HG03097 (cell line): ENCODE data around the gene FXYD1.

ENCODE experiments used
- ATAC-seq: cut with Tn5 transposase; IDR thresholded peaks from one replicate; pipeline ENCODE4 v1.9.1; 2021; ENCODE audit not compliant: unreplicated experiment, low FRiP score

FXYD1 gene

GRCh38 chr19:35106898-35107541 is 31.6 kb upstream of the FXYD1 start:
- no peak for ATAC-seq

- no peak for ATAC-seq
Measured at GRCh38 chr19:35107545-35107944, 31.1 kb upstream of the FXYD1 start.

GRCh38 chr19:35108730-35109129 is 29.9 kb upstream of the FXYD1 start:
- no peak for ATAC-seq

GRCh38 chr19:35109395-35110112 is 29.1 kb upstream of the FXYD1 start:
- no peak for ATAC-seq

- ATAC-seq, result no peak
Measured at GRCh38 chr19:35110974-35111373, 27.6 kb upstream of the FXYD1 start.

- no peak for ATAC-seq
Measured at GRCh38 chr19:35112995-35113688, 25.5 kb upstream of the FXYD1 start.

GRCh38 chr19:35114353-35115176 is 24.1 kb upstream of the FXYD1 start:
- ATAC-seq, result no peak

GRCh38 chr19:35115177-35115951 is 23.3 kb upstream of the FXYD1 start, which contains the start of gene FXYD3:
TSS of gene FXYD3 (plus strand) at chr19:35115823. CDS start at chr19:35119377, 3,554 bp downstream.
- ATAC-seq, result no peak

GRCh38 chr19:35116072-35116801 is 22.4 kb upstream of the FXYD1 start:
- no peak for ATAC-seq

GRCh38 chr19:35117116-35117515 is 21.5 kb upstream of the FXYD1 start:
- no peak for ATAC-seq

GRCh38 chr19:35117799-35118198 is 20.8 kb upstream of the FXYD1 start:
- ATAC-seq, result no peak

- ATAC-seq, result no peak
Measured at GRCh38 chr19:35118268-35119020, 20.2 kb upstream of the FXYD1 start.

GRCh38 chr19:35119091-35119490 is 19.5 kb upstream of the FXYD1 start:
- no peak for ATAC-seq

- no peak for ATAC-seq
Measured at GRCh38 chr19:35119578-35120155, 19.0 kb upstream of the FXYD1 start.

- no peak for ATAC-seq
Measured at GRCh38 chr19:35120492-35120891, 18.1 kb upstream of the FXYD1 start.

GRCh38 chr19:35120898-35121297 is 17.7 kb upstream of the FXYD1 start:
- ATAC-seq, result no peak

- ATAC-seq, result no peak
Measured at GRCh38 chr19:35122687-35123551, 15.7 kb upstream of the FXYD1 start.
